ENCODE results near the gene NOMO2.
"Not testable (repeated sequence)": the region's sequence is repeated elsewhere in the genome, so short reads cannot be mapped to it uniquely, and the experiment has no call there.

NOMO2 gene

GRCh38 chr16:18561727-18562314 is at the start of gene NOMO2:
Gene NOMO2, minus strand, starts transcription at chr16:18562097. Its CDS starts 57 bp downstream, at chr16:18562040.
- DNase-seq: not testable (repeated sequence)

GRCh38 chr16:18610147-18610803 is 48.4 kb upstream of the NOMO2 start:
- DNase-seq: not testable (repeated sequence)

- not testable (repeated sequence) for DNase-seq
Measured at GRCh38 chr16:18608271-18608670, 46.4 kb upstream of the NOMO2 start.

- DNase-seq: not testable (repeated sequence)
Measured at GRCh38 chr16:18603572-18604246, 41.8 kb upstream of the NOMO2 start.

- not testable (repeated sequence) for DNase-seq
Measured at GRCh38 chr16:18598582-18598981, 36.7 kb upstream of the NOMO2 start.

- not testable (repeated sequence) for DNase-seq
Measured at GRCh38 chr16:18597734-18598133, 35.8 kb upstream of the NOMO2 start.

GRCh38 chr16:18597319-18597718 is 35.4 kb upstream of the NOMO2 start:
- not testable (repeated sequence) for DNase-seq

- not testable (repeated sequence) for DNase-seq
Measured at GRCh38 chr16:18595796-18596195, 33.9 kb upstream of the NOMO2 start.

GRCh38 chr16:18594880-18595279 is 33.0 kb upstream of the NOMO2 start:
- DNase-seq: not testable (repeated sequence)

GRCh38 chr16:18593904-18594303 is 32.0 kb upstream of the NOMO2 start:
- DNase-seq: not testable (repeated sequence)

GRCh38 chr16:18592982-18593381 is 31.1 kb upstream of the NOMO2 start:
- not testable (repeated sequence) for DNase-seq

- DNase-seq: peak; percentile 14 to 35
Measured at GRCh38 chr16:18591908-18592307, 30.0 kb upstream of the NOMO2 start.

GRCh38 chr16:18591441-18591840 is 29.5 kb upstream of the NOMO2 start:
- DNase-seq: not testable (repeated sequence)

- not testable (repeated sequence) for DNase-seq
Measured at GRCh38 chr16:18589806-18590205, 27.9 kb upstream of the NOMO2 start.

GRCh38 chr16:18586560-18587540 is 25.0 kb upstream of the NOMO2 start:
- DNase-seq: not testable (repeated sequence)

GRCh38 chr16:18585789-18586188 is 23.9 kb upstream of the NOMO2 start:
- not testable (repeated sequence) for DNase-seq

- no peak for DNase-seq
Measured at GRCh38 chr16:18582902-18583301, 21.0 kb upstream of the NOMO2 start.

- DNase-seq: not testable (repeated sequence)
Measured at GRCh38 chr16:18580396-18580795, 18.5 kb upstream of the NOMO2 start.

- not testable (repeated sequence) for DNase-seq
Measured at GRCh38 chr16:18579261-18579660, 17.4 kb upstream of the NOMO2 start.

- DNase-seq: not testable (repeated sequence)
Measured at GRCh38 chr16:18577942-18578341, 16.0 kb upstream of the NOMO2 start.

GRCh38 chr16:18575945-18576344 is 14.0 kb upstream of the NOMO2 start:
- DNase-seq: not testable (repeated sequence)

- DNase-seq: not testable (repeated sequence)
Measured at GRCh38 chr16:18575298-18575917, 13.5 kb upstream of the NOMO2 start.

Measured in NCI-H524 (cell line).